ENCODE measurements around the gene CRTAC1.

- TF ChIP-seq CTCF (IDR thresholded peaks at IDR 0.05) (no peak), POLR2AphosphoS5 (IDR thresholded peaks at IDR 0.05) (no peak), POLR2A (IDR thresholded peaks at IDR 0.05; ENCODE audit: low read depth) (no peak), EP300 (IDR thresholded peaks at IDR 0.05) (no peak)
Measured at GRCh38 chr10:97977673-97978072, 52.7 kb downstream of the CRTAC1 start.
